PFSK-1 (cell line): ENCODE data around the gene RALGAPA2.

Experiments used
- FOXP2 ChIP-seq: optimal IDR thresholded peaks from 2 replicates; pipeline ENCODE3; 2011; ENCODE audit warnings: borderline replicate concordance, control low read depth, inconsistent platforms; ENCODE audit not compliant: insufficient read depth; ENCODE audit errors: extremely low read length, extremely low read depth
- POLR2AphosphoS5 ChIP-seq: IDR thresholded peaks from 2 replicates; pipeline ENCODE4 v1.6.1; 2012; ENCODE audit warnings: low read depth, mild to moderate bottlenecking, control low read depth, low read length, moderate library complexity
- REST ChIP-seq, 2 experiments: IDR thresholded peaks; 2 replicates each; pipeline versions ENCODE4 v1.6.1 to v1.8.0; 2011 to 2012; ENCODE audit warnings: low read depth in 2 of 2, low read length in 2 of 2, control low read depth in 1 of 2, inconsistent platforms in 1 of 2, mild to moderate bottlenecking in 1 of 2, moderate library complexity in 1 of 2; ENCODE audit not compliant: insufficient read depth in 1 of 2
- SIN3A ChIP-seq: IDR thresholded peaks from 2 replicates; pipeline ENCODE4 v1.6.1; 2012; ENCODE audit warnings: mild to moderate bottlenecking, low read length, moderate library complexity, borderline replicate concordance; ENCODE audit not compliant: insufficient read depth
- TAF1 ChIP-seq: IDR thresholded peaks from 2 replicates; pipeline ENCODE4 v1.6.1; 2012; ENCODE audit warnings: low read length, control low read depth, borderline replicate concordance; ENCODE audit not compliant: insufficient read depth

Gene RALGAPA2

GRCh38 chr20:20448881-20449280, 263.6 kb downstream of the RALGAPA2 start:
- TF ChIP-seq FOXP2 (no peak), TAF1 (no peak), POLR2AphosphoS5 (no peak), REST (IDR thresholded peaks at IDR 0.05; ENCODE audit: insufficient read depth in 1 of 2, low read depth in 2 of 2, low read length in 2 of 2) (no peak), SIN3A (no peak)

- TF ChIP-seq FOXP2 (no peak), SIN3A (no peak), REST (IDR thresholded peaks at IDR 0.05; ENCODE audit: insufficient read depth in 1 of 2, low read depth in 2 of 2, low read length in 2 of 2) (no peak), TAF1 (no peak), POLR2AphosphoS5 (no peak)
These were observed 265.2 kb downstream of the RALGAPA2 start for GRCh38 chr20:20447196-20447595.

GRCh38 chr20:20446425-20447015, 265.9 kb downstream of the RALGAPA2 start:
- TF ChIP-seq FOXP2 = no peak
- no peak for TF ChIP-seq TAF1
- TF ChIP-seq POLR2AphosphoS5 = no peak
- no peak for TF ChIP-seq REST (IDR thresholded peaks at IDR 0.05; ENCODE audit: insufficient read depth in 1 of 2, low read depth in 2 of 2, low read length in 2 of 2)
- TF ChIP-seq SIN3A = no peak

- TF ChIP-seq SIN3A (no peak), FOXP2 (no peak), POLR2AphosphoS5 (no peak), TAF1 (no peak)
These were observed 266.4 kb downstream of the RALGAPA2 start for GRCh38 chr20:20446001-20446400.

- no peak for TF ChIP-seq FOXP2
These were observed 268.9 kb downstream of the RALGAPA2 start for GRCh38 chr20:20443504-20443903.

- TF ChIP-seq SIN3A = no peak
- TF ChIP-seq REST (IDR thresholded peaks at IDR 0.05; ENCODE audit: insufficient read depth in 1 of 2, low read depth in 2 of 2, low read length in 2 of 2) = no peak
- TF ChIP-seq POLR2AphosphoS5 = no peak
- no peak for TF ChIP-seq FOXP2
- no peak for TF ChIP-seq TAF1
These were observed 270.0 kb downstream of the RALGAPA2 start for GRCh38 chr20:20442466-20442865.
